ENCODE measurements around the gene PRR16. TPM values are rescaled to one million over a fixed set of nuclear protein-coding genes. Genes with fewer than 3 reads are reported as not detected.
A peak's percentile ranks its signal among the peaks of the same experiment; 100 is the strongest.
"Not testable (repeated sequence)": the region's sequence is repeated elsewhere in the genome, so short reads cannot be mapped to it uniquely, and the experiment has no call there.

The PRR16 gene
- total RNA-seq, 1 experiment from 2014 or later = 0.42 TPM

GRCh38 chr5:120697147-120697546 lies 233.0 kb downstream of the PRR16 start (continued):
- TF ChIP-seq, protein P1, sequence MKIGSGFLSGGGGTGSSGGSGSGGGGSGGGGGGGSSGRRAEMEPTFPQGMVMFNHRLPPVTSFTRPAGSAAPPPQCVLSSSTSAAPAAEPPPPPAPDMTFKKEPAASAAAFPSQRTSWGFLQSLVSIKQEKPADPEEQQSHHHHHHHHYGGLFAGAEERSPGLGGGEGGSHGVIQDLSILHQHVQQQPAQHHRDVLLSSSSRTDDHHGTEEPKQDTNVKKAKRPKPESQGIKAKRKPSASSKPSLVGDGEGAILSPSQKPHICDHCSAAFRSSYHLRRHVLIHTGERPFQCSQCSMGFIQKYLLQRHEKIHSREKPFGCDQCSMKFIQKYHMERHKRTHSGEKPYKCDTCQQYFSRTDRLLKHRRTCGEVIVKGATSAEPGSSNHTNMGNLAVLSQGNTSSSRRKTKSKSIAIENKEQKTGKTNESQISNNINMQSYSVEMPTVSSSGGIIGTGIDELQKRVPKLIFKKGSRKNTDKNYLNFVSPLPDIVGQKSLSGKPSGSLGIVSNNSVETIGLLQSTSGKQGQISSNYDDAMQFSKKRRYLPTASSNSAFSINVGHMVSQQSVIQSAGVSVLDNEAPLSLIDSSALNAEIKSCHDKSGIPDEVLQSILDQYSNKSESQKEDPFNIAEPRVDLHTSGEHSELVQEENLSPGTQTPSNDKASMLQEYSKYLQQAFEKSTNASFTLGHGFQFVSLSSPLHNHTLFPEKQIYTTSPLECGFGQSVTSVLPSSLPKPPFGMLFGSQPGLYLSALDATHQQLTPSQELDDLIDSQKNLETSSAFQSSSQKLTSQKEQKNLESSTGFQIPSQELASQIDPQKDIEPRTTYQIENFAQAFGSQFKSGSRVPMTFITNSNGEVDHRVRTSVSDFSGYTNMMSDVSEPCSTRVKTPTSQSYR (CRISPR knock-in tag; IDR thresholded peaks at IDR 0.05) = no peak
- TF ChIP-seq, protein P2, sequence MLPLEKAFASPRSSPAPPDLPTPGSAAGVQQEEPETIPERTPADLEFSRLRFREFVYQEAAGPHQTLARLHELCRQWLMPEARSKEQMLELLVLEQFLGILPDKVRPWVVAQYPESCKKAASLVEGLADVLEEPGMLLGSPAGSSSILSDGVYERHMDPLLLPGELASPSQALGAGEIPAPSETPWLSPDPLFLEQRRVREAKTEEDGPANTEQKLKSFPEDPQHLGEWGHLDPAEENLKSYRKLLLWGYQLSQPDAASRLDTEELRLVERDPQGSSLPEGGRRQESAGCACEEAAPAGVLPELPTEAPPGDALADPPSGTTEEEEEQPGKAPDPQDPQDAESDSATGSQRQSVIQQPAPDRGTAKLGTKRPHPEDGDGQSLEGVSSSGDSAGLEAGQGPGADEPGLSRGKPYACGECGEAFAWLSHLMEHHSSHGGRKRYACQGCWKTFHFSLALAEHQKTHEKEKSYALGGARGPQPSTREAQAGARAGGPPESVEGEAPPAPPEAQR (CRISPR knock-in tag; IDR thresholded peaks at IDR 0.05) = no peak
- TF ChIP-seq PRRX2 (CRISPR knock-in tag; IDR thresholded peaks at IDR 0.05) (peak; percentile 40; the same call in 1 of the 2 replicates), JUN (CRISPR knock-in tag; IDR thresholded peaks at IDR 0.05) (no peak), ZNF425 (CRISPR knock-in tag; conservative IDR thresholded peaks at IDR 0.05) (0 out of 2 replicates have a peak, but pooled peaks have one; percentile 17), ZNF532 (CRISPR knock-in tag; IDR thresholded peaks at IDR 0.05; ENCODE audit: borderline replicate concordance) (no peak), ESRRA (CRISPR knock-in tag; IDR thresholded peaks at IDR 0.05; ENCODE audit: borderline replicate concordance) (no peak), ZNF416 (CRISPR knock-in tag; IDR thresholded peaks at IDR 0.05) (no peak), CREB1 (CRISPR knock-in tag; IDR thresholded peaks at IDR 0.05) (no peak), MXD4 (CRISPR knock-in tag; IDR thresholded peaks at IDR 0.05; ENCODE audit: borderline replicate concordance) (no peak)

DNA sequence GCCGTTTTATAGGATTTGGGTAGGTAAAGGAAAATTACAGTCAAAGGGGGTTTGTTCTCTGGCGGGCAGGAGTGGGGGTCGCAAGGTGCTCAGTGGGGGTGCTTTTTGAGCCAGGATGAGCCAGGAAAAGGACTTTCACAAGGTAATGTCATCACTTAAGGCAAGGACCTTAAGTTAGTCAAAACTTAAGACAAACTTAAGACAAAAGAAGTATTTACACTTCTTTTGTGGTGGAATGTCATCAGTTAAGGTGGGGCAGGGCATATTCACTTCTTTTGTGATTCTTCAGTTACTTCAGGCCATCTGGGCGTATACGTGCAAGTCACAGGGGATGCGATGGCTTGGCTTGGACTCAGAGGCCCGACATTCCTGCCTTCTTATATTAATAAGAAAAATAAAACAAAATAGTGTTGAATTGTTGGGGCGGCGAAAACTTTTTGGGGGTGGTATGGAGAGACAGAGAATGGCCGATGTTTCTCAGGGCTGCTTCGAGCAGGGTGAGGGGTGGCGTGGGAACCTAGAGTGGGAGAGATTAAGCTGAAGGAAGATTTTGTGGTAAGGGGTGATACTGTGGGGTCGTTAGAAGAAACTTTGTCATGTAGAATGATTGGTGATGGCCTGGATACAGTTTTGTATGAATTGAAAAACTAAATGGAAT lies 233.7 kb downstream of the PRR16 start:
- CTCF ChIA-PET; H3K9me3 Mint-ChIP-seq; POLR2A ChIA-PET; H3K27me3 Mint-ChIP-seq (ENCODE audit: low read depth); DNase-seq (ENCODE audit: low spot score): not testable (repeated sequence)
- Mint-ChIP-seq H3K36me3 (peaks cover 67% of the 10 kb centered on the region), H3K27ac (peak overlapping the region; percentile 99), H3K4me3 (peak overlapping the region; percentile 99), H3K4me1 (peaks cover 56% of the 10 kb centered on the region)
- peak; percentile 85 for ATAC-seq
- TF ChIP-seq AFF4 (CRISPR knock-in tag; IDR thresholded peaks at IDR 0.05; ENCODE audit: borderline replicate concordance) = 0 out of 2 replicates have a peak, but pooled peaks have one; percentile 47
- TF ChIP-seq ZMAT4 (CRISPR knock-in tag; IDR thresholded peaks at IDR 0.05) = 0 out of 2 replicates have a peak, but pooled peaks have one; percentile 43

- POLR2A ChIA-PET; CTCF ChIA-PET; H3K9me3 Mint-ChIP-seq; ATAC-seq; DNase-seq (ENCODE audit: low spot score): not testable (repeated sequence)
- Mint-ChIP-seq H3K4me3 (peak overlapping the region; percentile 99), H3K4me1 (peaks cover 65% of the 10 kb centered on the region), H3K36me3 (peaks cover 63% of the 10 kb centered on the region), H3K27ac (peak overlapping the region; percentile 99), H3K27me3 (ENCODE audit: low read depth) (peaks cover 18% of the 10 kb centered on the region)
Measured at GRCh38 chr5:120700653-120701052, 236.6 kb downstream of the PRR16 start.

All from WTC11 (cell line).